Right cardiac atrium (tissue), 5 donors: ENCODE data around the gene RRP36. TPM values are rescaled to one million over a fixed set of nuclear protein-coding genes. Genes with fewer than 3 reads are reported as not detected.

ENCODE experiments used
- ATAC-seq, 2 donors: fragments of 200-7000 bp; cut with Tn5 transposase; one replicate each; pipeline versions ENCODE4 v1.8.0 to v1.9.1; 2020; ENCODE audit warnings: moderate library complexity in 2 of 2, mild to moderate bottlenecking in 1 of 2
- DNase-seq, 3 donors: peaks; one replicate each; pipeline ENCODE4 v3.0.0-alpha.2; 2020
- H3K27ac ChIP-seq: one replicate; pipeline ENCODE4 v1.5.1; 2013; ENCODE audit warnings: mild to moderate bottlenecking, low read length, control low read depth, moderate library complexity
- H3K27me3 ChIP-seq: one replicate; pipeline ENCODE4 v1.6.1; 2013; ENCODE audit not compliant: control insufficient read depth, insufficient read depth
- H3K4me1 ChIP-seq: one replicate; pipeline ENCODE4 v1.6.1; 2013; ENCODE audit warnings: low read length; ENCODE audit not compliant: control insufficient read depth, insufficient read depth
- H3K4me3 ChIP-seq: one replicate; pipeline ENCODE4 v1.5.1; 2013; ENCODE audit warnings: low read length, control low read depth
- H3K9me3 ChIP-seq: one replicate; pipeline ENCODE4 v1.6.1; 2013; ENCODE audit warnings: low read length; ENCODE audit not compliant: control insufficient read depth
- WGBS: extraction: QIAGEN DNeasy Blood & Tissue Kit; methylation state at CpG from one replicate; pipeline ENCODE4 v1.1.7; 2013; 5-methylcytosine and 5-hydroxymethylcytosine counted together
- intact Hi-C, 4 donors: fragments of 100-400 bp; cut with DNase I; formaldehyde crosslinking; loops; one replicate each; pipeline versions ENCODE4 v1.11.0 to v1.14.0; 2022 to 2023
- polyA plus RNA-seq: library from polyadenylated mRNA; stranded (reverse); fragments of 200-250 nt; gene quantifications from one replicate; pipeline ENCODE4 v1.2.3, GENCODE V29; 2013
- total RNA-seq, 4 donors: library from RNA; stranded (reverse); fragmentation: NEBNext Ultra II Directional; extraction: Animal tissue kit (Norgen Biotek cat#: 25700); gene quantifications; one replicate each; pipeline ENCODE4 v1.2.1, GENCODE V29; 2021
- donor health status: healthy with polysubstance abuse.
- donor health status: DM: no; HTN: yes; CAD: no.
- donor health status: DM: no; HTN: no; CAD: no.
- donor health status: DM: no; HTN: yes; CAD: no; lungs with severe emphysema.
- donor health status: DM: yes; HTN: yes; CAD: no.

The RRP36 gene
- total and polyA plus RNA-seq, 5 donors, result 27.2 to 34.3 (median 29.3) TPM

DNA sequence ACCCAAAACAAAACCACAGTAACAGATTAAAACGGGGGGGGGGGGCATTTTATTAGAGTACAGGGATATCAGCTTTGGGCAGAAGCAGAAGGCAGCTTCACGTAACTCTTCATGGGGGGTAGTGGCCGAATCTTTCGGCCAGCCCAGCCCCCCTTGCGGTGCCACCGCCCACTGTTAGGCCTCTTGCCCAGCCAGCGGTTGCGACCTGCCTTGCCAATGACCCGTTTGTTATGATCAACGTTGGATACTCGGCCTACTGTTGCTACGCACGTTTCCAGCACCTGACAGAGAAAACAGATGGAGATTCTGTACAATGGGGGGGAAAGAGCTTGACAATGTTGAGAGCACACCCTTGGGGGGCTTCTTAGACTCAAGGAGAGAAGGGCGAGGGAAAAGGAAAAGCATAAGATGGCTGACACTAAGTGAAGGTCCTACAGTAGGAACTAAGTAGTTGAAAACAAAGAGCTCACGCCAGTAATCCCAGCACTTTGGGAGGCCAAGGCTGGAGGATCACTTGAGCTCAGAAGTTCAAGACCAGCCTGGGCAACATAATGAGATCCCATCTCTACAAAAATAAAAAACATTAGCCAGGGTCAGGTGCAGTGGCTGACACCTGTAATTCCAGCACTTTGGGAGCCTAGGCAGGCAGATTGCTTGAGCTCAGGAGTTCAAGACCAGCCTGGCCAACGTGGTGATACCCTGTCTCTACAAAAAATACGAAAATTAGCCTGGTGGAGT lies 33.0 kb downstream of the RRP36 start:
- Histone ChIP-seq H3K4me1 (peaks cover 2% of the 10 kb centered on the region), H3K4me3 (peak overlapping the region; percentile 55), H3K27ac (peak overlapping the region; percentile 64), H3K27me3 (no peaks in the 10 kb centered on the region), H3K9me3 (no peaks in the 10 kb centered on the region)
- intact Hi-C loops, result loop anchor here in 2 of 4 donors (5.0 kb wide), 2 partner anchors 37 to 42 kb away; partner anchors contain the start of genes KLHDC3 (in 1 of the 2) and MEA1 (in 1 of the 2)
- ATAC-seq, result peak in 1 of 2 donors; percentile 1
- DNase-seq, result peak in 2 of 3 donors; percentile 72
- WGBS, result 62% methylated on average over 17 of the region's 17 CpGs

DNA sequence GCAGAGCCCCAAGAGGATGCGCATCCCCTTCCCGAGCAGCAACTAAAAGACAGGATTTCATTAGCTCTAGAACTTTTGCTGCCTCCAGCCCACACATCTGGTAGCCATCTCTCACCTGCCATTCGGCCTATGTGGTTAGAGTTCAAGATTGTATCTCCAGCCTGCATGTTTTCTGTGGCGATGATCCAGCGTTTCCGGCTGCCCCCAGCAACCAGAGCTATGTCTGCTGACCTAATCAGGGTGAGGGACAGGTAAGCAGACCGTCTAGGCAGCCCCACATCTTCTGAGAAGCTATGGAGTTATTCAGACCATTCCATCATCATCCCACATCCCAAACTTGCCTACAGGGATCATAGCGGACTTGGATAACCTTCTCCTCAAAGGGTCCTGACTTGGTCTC lies 34.5 kb downstream of the RRP36 start:
- H3K27me3 ChIP-seq, result no peaks in the 10 kb centered on the region
- peaks cover 4% of the 10 kb centered on the region for H3K4me1 ChIP-seq
- H3K4me3 ChIP-seq, result no peak overlapping the region
- intact Hi-C loops, result no loop called here
- H3K27ac ChIP-seq, result no peak overlapping the region
- DNase-seq (no peak), ATAC-seq (no peak)
- no peaks in the 10 kb centered on the region for H3K9me3 ChIP-seq
- WGBS, result 84% methylated on average over 8 of the region's 8 CpGs

GRCh38 chr6:43058531-43058930 lies 37.1 kb downstream of the RRP36 start:
- no peak for DNase-seq
- intact Hi-C loops, result no loop called here
- Histone ChIP-seq H3K27ac (no peak overlapping the region), H3K4me1 (peaks cover 4% of the 10 kb centered on the region), H3K27me3 (no peaks in the 10 kb centered on the region), H3K4me3 (peak overlapping the region; percentile 98), H3K9me3 (no peaks in the 10 kb centered on the region)
- WGBS, result 79% methylated on average over 1 of the region's 1 CpG
- ATAC-seq, result no peak

DNA sequence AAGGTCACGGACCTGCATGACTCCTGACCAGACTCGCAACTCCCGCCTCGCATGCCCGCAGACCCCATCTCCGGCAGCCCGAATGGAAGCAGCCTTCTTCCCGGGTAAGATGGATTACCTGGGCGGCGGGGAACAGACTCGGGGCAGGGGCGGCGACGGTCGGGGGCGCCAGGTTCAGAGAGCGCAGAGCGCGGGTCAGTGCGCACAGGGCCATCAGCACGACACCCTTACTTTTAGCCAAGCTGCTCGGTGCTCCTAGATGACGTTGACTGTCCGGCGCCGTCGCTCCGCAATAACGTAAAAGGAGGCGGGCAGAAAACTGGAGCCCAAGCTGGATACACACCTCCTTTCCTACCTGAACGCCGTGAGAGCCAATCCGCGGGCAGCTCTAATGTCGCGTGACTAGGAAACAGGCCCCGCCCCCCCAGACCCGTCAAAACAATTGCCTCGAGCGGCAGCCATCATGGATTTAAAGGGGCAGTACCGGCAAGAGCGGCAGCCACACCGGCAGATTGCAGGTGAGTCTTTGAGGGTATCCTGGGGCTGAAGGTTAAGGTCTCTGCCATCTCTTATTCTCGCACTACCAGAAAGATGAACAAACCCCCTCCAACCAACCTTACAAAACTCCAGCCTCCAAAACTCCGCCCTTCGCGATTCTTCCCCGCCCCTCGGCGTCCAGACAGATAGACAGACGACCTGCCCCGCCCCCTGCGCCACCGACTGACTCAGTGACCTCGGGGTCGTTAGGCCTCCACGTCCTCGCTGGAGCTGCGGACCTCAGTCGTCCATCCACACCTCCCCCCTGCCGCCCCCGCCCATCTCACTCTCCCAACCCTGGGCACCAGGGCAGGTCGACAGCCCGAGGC lies 38.0 kb downstream of the RRP36 start, which contains the start of the genes KLC4 and MRPL2:
KLC4 (plus strand) TSS at position 464 of the 866 bp plus-strand sequence. CDS start 1,705 bp downstream, outside the sequence.
MRPL2 (minus strand) TSS at position 267 of the 866 bp plus-strand sequence; CDS start at position 214, 53 bp downstream.
- Histone ChIP-seq H3K27me3 (no peaks in the 10 kb centered on the region), H3K4me1 (peaks cover 4% of the 10 kb centered on the region), H3K9me3 (no peaks in the 10 kb centered on the region), H3K27ac (peak within 1 kb of the TSS; percentile 87), H3K4me3 (peak within 1 kb of the TSS; percentile 98)
- peak; percentile 97 to 98 (median 98) for DNase-seq
- under 1% methylated on average over 64 of the region's 64 CpGs for WGBS
- intact Hi-C loops, result no loop called here
- ATAC-seq, result peak; percentile 97

- peak overlapping the region; percentile 85 for H3K27ac ChIP-seq
- no peaks in the 10 kb centered on the region for H3K9me3 ChIP-seq
- peak; percentile 15 to 16 for ATAC-seq
- H3K27me3 ChIP-seq, result no peaks in the 10 kb centered on the region
- intact Hi-C loops, result no loop called here
- peaks cover 4% of the 10 kb centered on the region for H3K4me1 ChIP-seq
- H3K4me3 ChIP-seq, result peak overlapping the region; percentile 67
- DNase-seq, result peak in 1 of 3 donors; percentile 67
- WGBS, result 6% methylated on average over 15 of the region's 15 CpGs
Measured at GRCh38 chr6:43060034-43060754, 38.8 kb downstream of the RRP36 start.

- intact Hi-C loops, result no loop called here
- no peaks in the 10 kb centered on the region for H3K9me3 ChIP-seq
- DNase-seq (no peak), ATAC-seq (no peak)
- H3K4me3 ChIP-seq, result no peak overlapping the region
- peaks cover 4% of the 10 kb centered on the region for H3K4me1 ChIP-seq
- no peaks in the 10 kb centered on the region for H3K27me3 ChIP-seq
- WGBS, result 83% methylated on average over 12 of the region's 12 CpGs
- peak overlapping the region; percentile 85 for H3K27ac ChIP-seq
Measured at GRCh38 chr6:43060755-43061633, 39.6 kb downstream of the RRP36 start.

DNA sequence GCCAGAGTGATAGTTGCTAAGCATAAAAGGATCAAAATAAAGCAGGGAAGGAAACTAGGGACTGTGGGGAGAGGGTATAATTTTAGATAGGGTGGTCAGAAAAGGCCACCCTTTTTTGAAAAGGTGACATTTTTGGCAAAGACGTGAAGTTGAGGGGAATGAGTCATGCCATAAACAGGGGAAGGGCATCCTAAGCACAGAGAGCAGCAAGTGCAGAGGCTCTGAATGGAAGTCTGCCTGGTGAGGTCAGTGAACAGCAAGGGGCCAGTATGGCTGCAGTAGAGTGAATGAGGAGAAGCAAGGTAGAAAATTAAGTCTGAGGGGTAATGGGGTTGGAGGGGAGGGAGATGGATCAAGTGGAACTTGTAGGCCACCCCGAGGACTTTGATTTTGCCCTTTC lies 40.4 kb downstream of the RRP36 start:
- WGBS, result 71% methylated on average over 2 of the region's 2 CpGs
- H3K4me3 ChIP-seq, result no peak overlapping the region
- no peaks in the 10 kb centered on the region for H3K27me3 ChIP-seq
- DNase-seq, result no peak
- intact Hi-C loops, result no loop called here
- peaks cover 4% of the 10 kb centered on the region for H3K4me1 ChIP-seq
- H3K27ac ChIP-seq, result no peak overlapping the region
- H3K9me3 ChIP-seq, result no peaks in the 10 kb centered on the region
- no peak for ATAC-seq

GRCh38 chr6:43062818-43063217 lies 41.4 kb downstream of the RRP36 start:
- Histone ChIP-seq H3K4me1 (peaks cover 4% of the 10 kb centered on the region), H3K9me3 (no peaks in the 10 kb centered on the region), H3K27ac (no peak overlapping the region), H3K4me3 (no peak overlapping the region), H3K27me3 (no peaks in the 10 kb centered on the region)
- no peak for ATAC-seq
- intact Hi-C loops, result no loop called here
- DNase-seq, result peak in 1 of 3 donors; percentile 28
- WGBS, result 95% methylated on average over 12 of the region's 12 CpGs

DNA sequence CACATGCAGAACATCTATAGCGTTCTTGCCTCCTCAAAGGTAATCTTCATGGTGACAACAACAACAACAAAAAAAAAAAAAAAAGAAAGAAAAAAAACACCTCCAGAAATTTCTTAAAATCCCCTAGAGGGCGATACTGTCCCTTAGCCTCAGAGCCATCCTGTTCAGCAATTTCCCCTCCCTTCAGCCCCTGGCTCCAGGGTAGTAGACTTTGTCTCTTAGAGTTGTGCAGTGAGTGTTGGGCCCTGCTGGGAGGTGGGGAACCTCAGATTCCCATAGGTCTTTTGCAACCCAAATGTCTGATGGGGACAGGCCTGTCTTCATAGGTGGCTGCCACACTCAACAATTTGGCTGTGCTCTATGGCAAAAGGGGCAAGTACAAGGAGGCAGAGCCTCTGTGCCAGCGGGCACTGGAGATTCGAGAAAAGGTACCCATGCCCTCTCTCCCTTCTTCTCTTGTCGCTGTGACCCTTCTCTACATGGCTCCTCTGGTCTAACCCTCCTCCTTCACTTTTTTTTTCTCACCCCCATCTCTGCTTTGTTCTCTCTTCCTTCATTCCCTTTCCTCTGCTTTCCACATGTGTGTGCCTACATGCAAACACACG lies 48.7 kb downstream of the RRP36 start:
- DNase-seq (no peak), ATAC-seq (no peak)
- WGBS, result 60% methylated on average over 6 of the region's 6 CpGs
- Histone ChIP-seq H3K4me1 (no peaks in the 10 kb centered on the region), H3K27me3 (no peaks in the 10 kb centered on the region), H3K27ac (no peak overlapping the region), H3K9me3 (no peaks in the 10 kb centered on the region), H3K4me3 (no peak overlapping the region)
- intact Hi-C loops, result loop anchor here in 1 of 4 donors (10.0 kb wide), 1 partner anchor 65 kb away; no protein-coding TSS in a partner anchor
